ENCODE data around the gene SGCG. TPM values are rescaled to one million over a fixed set of nuclear protein-coding genes. Genes with fewer than 3 reads are reported as not detected.

Gene SGCG
- total and polyA plus RNA-seq, 10 of the 15 experiments (the other 5 are each of a cell fraction or from before 2014, with no cell fraction given) = not detected

- Histone ChIP-seq H3K9ac (ENCODE audit: control insufficient read depth, insufficient read depth, low read length) (no peak overlapping the region), H2AFZ (ENCODE audit: control insufficient read depth, low read depth, low read length) (peak overlapping the region; percentile 78), H3K27me3 (replicated peaks in 1 of 2; ENCODE audit: control insufficient read depth in 2 of 2, insufficient read depth in 2 of 2, low read length in 1 of 2) (no peaks in the 10 kb centered on the region), H3K27ac (ENCODE audit: control insufficient read depth, insufficient read depth) (peak overlapping the region; percentile 26), H3K9me3 (replicated peaks; ENCODE audit: control insufficient read depth, insufficient read depth, low read length) (no peaks in the 10 kb centered on the region), H3K36me3 (ENCODE audit: control insufficient read depth in 2 of 2, insufficient read depth in 2 of 2, low read length in 1 of 2) (no peaks in the 10 kb centered on the region), H3K79me2 (ENCODE audit: control insufficient read depth, insufficient read depth, low read length) (no peaks in the 10 kb centered on the region), H3K4me3 (no peak overlapping the region), H3K4me2 (ENCODE audit: control insufficient read depth, insufficient read depth) (peak overlapping the region; percentile 78), H4K20me1 (ENCODE audit: control insufficient read depth, insufficient read depth) (no peaks in the 10 kb centered on the region), H3K4me1 (ENCODE audit: control insufficient read depth, insufficient read depth, low read length) (peaks cover 26% of the 10 kb centered on the region)
- DNase-seq (ENCODE audit: low read depth, low spot score) = no peak
- ChIA-PET CTCF (interaction anchor here (0.9 to 3.7 kb wide), 8 partner anchors 7 to 567 kb away, joined by 3 to 29 read pairs (median 4); no protein-coding TSS in a partner anchor), POLR2A (interaction anchor here (1.1 to 1.3 kb wide), 2 partner anchors 19 to 52 kb away, joined by 3 to 4 read pairs; no protein-coding TSS in a partner anchor), RAD21 (ENCODE audit: unreplicated experiment) (interaction anchor here (1.1 to 2.5 kb wide), 8 partner anchors 23 to 528 kb away, joined by 3 to 14 read pairs (median 5); no protein-coding TSS in a partner anchor), SMC1A (ENCODE audit: uncharacterized antibody, unreplicated experiment) (interaction anchor here (0.6 to 1.6 kb wide), 9 partner anchors 10 to 567 kb away, joined by 3 to 7 read pairs (median 4); no protein-coding TSS in a partner anchor)
- FAIRE-seq = no peak
- BruUV-seq (replicated peaks) = no TSS peak
- no peak for ATAC-seq
- intact Hi-C loops (cut with micrococcal nuclease; ENCODE audit: unreplicated experiment) (loop anchor here (10.0 kb wide), 1 partner anchor 298 kb away; no protein-coding TSS in a partner anchor), in situ Hi-C loops (cut with MboI) (loop anchor here (5.0 kb wide), 1 partner anchor 520 kb away; no protein-coding TSS in a partner anchor)
- 85% methylated on average over 19 of the region's 19 CpGs for WGBS (ENCODE audit: insufficient coverage, insufficient replicate concordance, low lambda C conversion rate, missing lambda C conversion rate)
- 0 out of 4 replicates have a peak, but pooled peaks of 1 of the 2 experiments have one; percentile 17 for TF ChIP-seq IKZF2 (IDR thresholded peaks at IDR 0.05)
- TF ChIP-seq USF1 (IDR thresholded peaks at IDR 0.05; ENCODE audit: borderline replicate concordance, extremely low read length, insufficient read depth, low read depth, low read length) = no peak
- peak; percentile 52 for TF ChIP-seq NR2F1 (conservative IDR thresholded peaks at IDR 0.05)
- peak in 1 of 2 experiments; percentile 17; a peak in 1 of 4 replicates for TF ChIP-seq BHLHE40 (IDR thresholded peaks at IDR 0.05; ENCODE audit: borderline replicate concordance in 1 of 2, low read depth in 2 of 2, low read length in 1 of 2)
- no peak for TF ChIP-seq WRNIP1 (IDR thresholded peaks at IDR 0.05; ENCODE audit: borderline replicate concordance, low read depth, low read length)
- TF ChIP-seq ZNF24 (IDR thresholded peaks at IDR 0.05) = no peak
- TF ChIP-seq ATF7 (IDR thresholded peaks at IDR 0.05; ENCODE audit: low read depth) = peak; percentile 49
- no peak for TF ChIP-seq ZNF384 (IDR thresholded peaks at IDR 0.05; ENCODE audit: borderline replicate concordance, low read depth, low read length)
- no peak for TF ChIP-seq TCF3 (IDR thresholded peaks at IDR 0.05; ENCODE audit: borderline replicate concordance, insufficient read depth, low read depth, low read length)
- TF ChIP-seq PBX3 (IDR thresholded peaks at IDR 0.05; ENCODE audit: insufficient replicate concordance, low read depth, low read length) = no peak
- TF ChIP-seq KDM1A (IDR thresholded peaks at IDR 0.05; ENCODE audit: borderline replicate concordance) = no peak
- TF ChIP-seq HDGF (IDR thresholded peaks at IDR 0.05) = no peak
- TF ChIP-seq MYB (IDR thresholded peaks at IDR 0.05; ENCODE audit: borderline replicate concordance, low read depth, low read length) = no peak
- peak; percentile 63; the same call in 1 of the 2 replicates for TF ChIP-seq PKNOX1 (IDR thresholded peaks at IDR 0.05)
- no peak for TF ChIP-seq ATF3 (IDR thresholded peaks at IDR 0.05; ENCODE audit: borderline replicate concordance, extremely low read depth, low read depth, low read length)
- TF ChIP-seq BACH1 (IDR thresholded peaks at IDR 0.05; ENCODE audit: borderline replicate concordance) = no peak
- TF ChIP-seq MTA2 (IDR thresholded peaks at IDR 0.05; ENCODE audit: low read depth) = peak; percentile 12; the same call in 1 of the 2 replicates
- TF ChIP-seq SMAD1 (IDR thresholded peaks at IDR 0.05; ENCODE audit: low read depth, partially characterized antibody) = no peak
- TF ChIP-seq CBFB (IDR thresholded peaks at IDR 0.05; ENCODE audit: low read depth) = no peak
Observed at GRCh38 chr13:23322353-23323336, 141.9 kb downstream of the SGCG start.

Data from GM12878 (cell line).